GM19397 (cell line): ENCODE results near the gene TANGO6.
"Not testable (repeated sequence)": the region's sequence is repeated elsewhere in the genome, so short reads cannot be mapped to it uniquely, and the experiment has no call there.

Experiments used
- ATAC-seq: cut with Tn5 transposase; IDR thresholded peaks from one replicate; pipeline ENCODE4 v1.9.1; 2021; ENCODE audit warnings: mild to moderate bottlenecking, moderate library complexity; ENCODE audit not compliant: unreplicated experiment

TANGO6 gene

DNA sequence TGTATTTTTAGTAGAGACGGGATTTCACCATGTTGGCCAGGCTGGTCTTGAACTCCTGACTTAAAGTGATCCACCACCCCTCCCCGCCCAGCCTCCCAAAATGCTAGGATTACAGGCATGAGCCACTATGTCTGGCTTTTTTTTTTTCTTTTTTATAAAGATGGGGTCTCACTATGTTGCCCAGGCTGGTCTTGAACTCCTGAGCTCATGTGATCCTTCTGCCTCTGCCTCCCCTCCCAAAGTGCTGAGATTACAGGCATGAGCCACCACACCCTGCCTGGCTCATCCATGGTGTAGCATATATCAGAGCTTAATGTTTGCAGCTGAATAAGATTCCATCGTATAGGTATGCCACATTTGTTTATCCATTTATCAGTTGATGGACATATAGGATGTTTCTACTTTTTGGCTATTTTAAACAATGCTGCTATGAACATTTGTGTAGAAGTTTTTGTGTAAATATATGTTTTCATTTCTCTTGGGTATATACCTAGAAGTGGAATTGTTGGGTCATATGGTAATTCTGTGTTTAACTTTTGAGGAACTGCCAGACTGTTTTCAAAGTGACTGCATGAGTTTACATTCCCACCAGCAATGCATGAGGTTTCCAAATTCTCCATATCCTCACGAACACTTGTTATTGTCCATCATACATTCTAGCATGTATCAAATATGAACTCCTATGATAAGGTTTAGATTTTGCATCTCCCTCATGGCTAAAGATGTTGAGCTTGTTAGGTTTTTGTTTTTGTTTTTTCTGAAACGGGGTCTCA, 206.5 kb downstream of the TANGO6 start:
- ATAC-seq: no peak

DNA sequence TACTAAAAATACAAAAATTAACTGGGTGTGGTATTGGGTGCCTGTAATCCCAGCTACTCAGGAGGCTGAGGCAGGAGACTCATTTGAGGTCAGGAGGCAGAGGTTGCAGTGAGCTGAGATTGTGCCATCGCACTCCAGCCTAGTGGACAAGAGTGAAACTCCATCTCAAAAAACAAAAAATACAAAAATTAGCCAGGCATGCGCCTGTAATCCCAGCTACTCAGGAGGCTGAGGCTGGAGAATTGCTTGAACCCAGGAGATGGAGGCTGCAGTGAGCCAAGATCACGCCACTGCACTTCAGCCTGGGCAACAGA, 208.1 kb downstream of the TANGO6 start:
- ATAC-seq: not testable (repeated sequence)

- ATAC-seq: no peak
Measured at GRCh38 chr16:69055008-69055407, 211.7 kb downstream of the TANGO6 start.

DNA sequence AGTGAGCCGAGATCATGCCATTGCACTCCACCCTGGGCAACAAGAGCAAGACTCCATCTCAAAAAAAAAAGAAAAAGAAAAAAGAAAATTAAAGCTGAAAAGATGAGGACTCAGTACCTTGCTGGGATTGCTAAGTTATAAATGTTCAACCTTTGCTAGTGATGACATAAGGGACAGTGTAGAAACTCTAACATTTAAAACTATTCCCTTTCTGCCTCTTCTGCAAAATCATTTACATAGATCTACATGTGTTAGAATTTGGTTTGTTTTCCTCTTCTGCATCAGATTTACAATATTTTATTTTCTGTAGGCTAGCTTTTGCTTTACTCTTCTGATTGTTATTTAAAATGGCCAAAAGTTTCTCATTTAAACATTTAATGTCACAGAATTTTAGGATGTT, 212.6 kb downstream of the TANGO6 start:
- no peak for ATAC-seq

DNA sequence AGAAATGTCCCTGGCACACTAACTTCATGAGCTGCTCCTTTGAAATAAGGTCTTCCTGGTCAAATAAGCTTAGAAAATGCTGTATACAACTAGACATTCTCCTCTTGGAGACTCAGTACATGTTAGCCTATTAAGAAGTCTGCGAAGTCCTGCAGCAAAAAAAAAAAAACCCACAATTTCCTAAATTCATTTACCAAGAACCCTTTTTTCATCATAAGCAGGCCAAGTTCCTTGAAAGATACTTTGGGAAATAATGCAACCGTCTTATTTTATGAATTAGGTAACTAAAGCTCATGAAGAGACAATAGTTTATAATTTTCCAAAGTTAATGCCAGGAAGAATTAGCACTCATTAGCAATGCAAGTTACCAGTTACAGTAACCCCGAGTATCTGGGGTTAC, 213.1 kb downstream of the TANGO6 start:
- no peak for ATAC-seq

GRCh38 chr16:69057400-69058378, 214.4 kb downstream of the TANGO6 start:
- no peak for ATAC-seq

- not testable (repeated sequence) for ATAC-seq
Measured at GRCh38 chr16:69063491-69063890, 220.2 kb downstream of the TANGO6 start.

- no peak for ATAC-seq
Measured at GRCh38 chr16:69064124-69064763, 220.9 kb downstream of the TANGO6 start.

DNA sequence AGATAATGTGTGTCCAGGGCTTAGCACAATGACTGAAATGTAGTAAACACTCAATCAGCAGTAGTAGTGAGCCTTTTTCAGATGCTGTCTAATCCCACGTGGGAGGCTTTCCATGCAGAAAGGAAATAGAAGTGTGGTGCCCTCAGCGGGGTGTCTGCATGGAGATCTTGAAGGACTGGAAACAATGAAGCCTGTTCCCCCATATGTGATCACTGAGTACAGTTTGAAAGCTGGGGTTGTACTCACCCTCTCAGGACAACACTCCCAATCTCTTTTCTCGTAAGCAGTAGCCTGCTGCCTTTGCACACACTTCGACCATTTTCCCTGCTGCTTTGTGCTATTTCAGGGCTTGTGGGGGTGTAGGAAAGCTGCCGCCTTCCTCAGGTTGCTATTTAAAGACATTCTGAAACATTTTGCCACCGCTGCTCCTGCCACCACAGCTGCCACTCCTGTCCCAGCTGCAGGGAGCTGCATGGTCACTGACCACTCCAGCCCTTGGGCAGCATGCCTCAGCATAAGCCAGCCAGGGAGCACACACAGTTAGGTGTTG, 221.5 kb downstream of the TANGO6 start:
- ATAC-seq: no peak

- ATAC-seq: no peak
Measured at GRCh38 chr16:69069504-69069903, 226.2 kb downstream of the TANGO6 start.

GRCh38 chr16:69071036-69071435, 227.7 kb downstream of the TANGO6 start:
- no peak for ATAC-seq

DNA sequence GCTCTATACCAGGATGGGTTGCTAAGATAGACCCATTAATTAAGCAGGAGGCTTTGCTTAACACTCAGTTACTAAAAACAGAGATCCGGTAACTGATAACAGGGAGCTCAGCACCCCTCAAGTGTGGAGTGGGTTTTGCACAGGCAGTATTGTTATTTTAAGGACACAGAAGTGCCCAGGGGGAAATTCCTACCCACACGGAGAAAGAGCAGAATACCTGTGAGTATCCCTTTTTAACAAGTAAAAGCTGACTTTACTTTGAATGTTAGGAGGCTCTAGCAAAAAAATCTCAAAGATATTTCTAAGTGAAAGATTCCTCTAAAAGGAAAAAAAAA, 229.3 kb downstream of the TANGO6 start:
- no peak for ATAC-seq

GRCh38 chr16:69073181-69073702, 229.9 kb downstream of the TANGO6 start:
- no peak for ATAC-seq

- no peak for ATAC-seq
Measured at GRCh38 chr16:69077251-69077650, 233.9 kb downstream of the TANGO6 start.

GRCh38 chr16:69078073-69078472, 234.7 kb downstream of the TANGO6 start:
- ATAC-seq: no peak

DNA sequence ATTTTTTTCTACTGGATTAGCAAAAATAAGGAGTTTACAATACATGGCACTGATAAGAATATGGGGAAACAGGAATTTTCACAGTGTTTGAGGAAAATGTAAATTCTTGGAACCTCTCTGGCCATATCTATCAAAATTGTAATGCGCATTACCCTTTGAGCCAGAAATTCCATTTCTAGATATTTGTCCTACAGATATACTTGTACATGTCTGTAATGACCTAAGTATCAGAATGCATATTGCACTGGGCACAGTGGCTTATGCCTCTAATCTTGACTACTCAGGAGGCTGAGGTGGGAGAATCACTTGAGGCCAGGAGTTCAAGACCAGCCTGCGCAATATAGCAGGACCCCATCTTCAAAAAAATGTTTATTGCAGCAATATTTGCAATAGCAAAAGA, 236.4 kb downstream of the TANGO6 start:
- no peak for ATAC-seq

DNA sequence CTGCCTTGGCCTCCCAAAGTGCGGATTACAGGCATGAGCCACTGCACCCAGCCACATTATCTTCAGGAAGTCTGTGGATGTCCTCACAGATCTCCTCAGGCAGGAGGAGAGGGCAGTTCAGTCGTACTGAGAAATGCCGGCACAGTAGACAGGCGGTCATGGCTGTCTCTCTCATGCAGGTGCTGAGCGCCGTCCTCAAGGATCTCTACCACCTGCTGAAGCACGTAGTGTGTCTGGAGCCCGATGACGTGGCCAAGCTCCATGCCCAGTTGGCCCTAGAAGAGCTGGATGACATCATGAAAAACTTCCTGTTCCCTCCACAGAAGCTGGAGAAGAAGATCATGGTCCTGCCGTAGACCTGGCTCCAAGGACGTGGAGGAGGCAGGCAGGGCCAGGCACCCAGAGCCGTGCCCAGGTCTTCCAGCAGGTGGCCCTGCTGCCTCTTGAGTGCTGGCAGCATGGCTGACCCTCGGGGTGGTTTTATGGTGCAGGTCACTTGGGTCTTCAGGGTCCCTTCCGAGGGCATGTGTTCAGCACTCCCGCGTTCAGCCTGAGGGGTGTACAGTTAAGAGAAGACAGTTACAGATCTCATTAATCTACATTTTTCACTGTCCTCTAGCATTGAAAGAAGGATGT, 240.1 kb downstream of the TANGO6 start:
- ATAC-seq: no peak

DNA sequence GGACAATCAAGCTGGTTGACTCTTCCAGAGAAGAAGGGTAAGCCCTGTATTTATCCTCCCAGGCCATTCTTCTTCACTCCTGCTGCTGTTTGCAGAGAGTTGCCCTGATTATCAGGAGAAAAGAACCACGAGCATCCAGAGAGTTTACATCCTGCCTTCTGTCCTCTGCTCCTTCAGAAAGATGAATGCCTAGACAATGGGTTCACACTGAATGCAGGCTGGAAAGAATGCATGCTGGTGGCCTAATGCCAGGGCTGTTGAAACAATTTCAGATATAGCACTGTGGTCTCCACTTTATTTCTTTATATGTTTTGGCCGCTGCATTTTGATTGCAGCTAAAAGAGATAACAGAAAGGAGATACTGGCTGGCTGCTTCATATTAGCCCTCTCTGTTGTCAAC, 241.0 kb downstream of the TANGO6 start:
- ATAC-seq: no peak

DNA sequence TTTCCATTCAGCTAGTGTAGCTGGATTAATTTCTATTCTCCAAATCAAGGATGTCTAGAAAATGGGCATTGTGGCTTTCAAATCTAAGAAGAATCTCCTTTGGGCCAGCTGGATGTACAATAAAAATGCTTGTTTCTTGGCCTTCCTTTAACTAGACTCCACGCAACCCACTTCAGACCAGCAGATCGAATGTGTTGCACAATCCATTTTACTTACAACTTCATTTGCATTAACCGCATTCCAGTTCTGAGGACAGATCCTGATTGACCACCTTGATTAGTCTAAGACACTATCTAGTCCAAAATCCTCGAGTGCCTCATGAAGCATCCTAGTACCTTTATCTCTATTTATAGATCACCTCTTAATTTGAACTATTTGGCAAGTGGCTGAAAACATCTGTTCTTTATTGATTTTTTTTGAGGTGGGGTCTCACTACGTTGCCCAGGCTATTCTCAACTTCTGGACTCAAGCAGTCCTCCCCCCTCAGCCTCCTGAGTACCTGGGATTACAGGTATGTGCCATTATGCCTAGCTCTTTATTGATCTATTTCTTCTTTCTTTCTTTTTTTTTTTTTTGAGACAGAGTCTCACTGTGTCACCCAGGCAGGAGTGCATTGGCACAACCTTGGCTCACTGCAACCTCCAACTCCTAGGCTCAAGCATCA, 241.8 kb downstream of the TANGO6 start:
- ATAC-seq: no peak

DNA sequence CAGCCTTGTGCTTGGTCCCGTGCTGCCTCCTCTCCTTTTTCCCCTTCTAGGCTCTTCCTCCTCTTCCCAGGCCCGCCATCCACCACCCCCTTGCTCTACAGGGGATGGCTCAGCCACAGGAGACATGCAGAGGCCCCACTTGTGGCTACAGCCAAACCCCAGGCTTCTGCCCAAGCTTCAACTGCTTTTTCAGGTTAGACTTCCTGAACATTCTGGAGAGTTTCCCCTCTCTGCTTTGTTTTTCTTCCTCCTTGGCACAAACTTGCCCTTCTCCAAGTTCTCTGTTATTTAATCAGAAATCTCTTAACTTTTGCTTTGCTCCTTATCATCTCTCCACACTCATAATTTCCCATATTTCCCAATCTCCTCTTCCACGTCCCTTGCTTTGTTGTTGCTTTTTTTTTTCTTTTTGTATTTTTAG, 243.8 kb downstream of the TANGO6 start:
- ATAC-seq: no peak
